Measurements from ENCODE around the gene PPIP5K1.
"Not testable (repeated sequence)": the region's sequence is repeated elsewhere in the genome, so short reads cannot be mapped to it uniquely, and the experiment has no call there.

- not testable (repeated sequence) for TF ChIP-seq POLR2AphosphoS5 (IDR thresholded peaks at IDR 0.05; ENCODE audit: borderline replicate concordance, low read depth, low read length); EZH2 (IDR thresholded peaks at IDR 0.05)
These were observed 27.7 kb upstream of the PPIP5K1 start for GRCh38 chr15:43617750-43618149.
